Hepatocyte (in vitro differentiated cells): ENCODE results near the gene SHISA6. TPM values are rescaled to one million over a fixed set of nuclear protein-coding genes. Genes with fewer than 3 reads are reported as not detected.
"Not testable (repeated sequence)": the region's sequence is repeated elsewhere in the genome, so short reads cannot be mapped to it uniquely, and the experiment has no call there.

ENCODE experiments used
- DNase-seq: peaks from one replicate; pipeline ENCODE4 v3.0.0-alpha.2; 2016; ENCODE audit warnings: low spot score
- H2AFZ ChIP-seq: fragments of 200-600 bp; sonication (generic); 2 replicates; pipeline ENCODE4 v1.6.0; 2016; ENCODE audit warnings: antibody characterized with exemption, mild to moderate bottlenecking
- H3K27ac ChIP-seq: fragments of 200-600 bp; sonication (generic); 2 replicates; pipeline ENCODE4 v1.5.1; 2016; ENCODE audit warnings: mild to moderate bottlenecking
- H3K27me3 ChIP-seq: fragments of 200-600 bp; sonication (generic); 2 replicates; pipeline ENCODE4 v1.6.1; 2016
- H3K36me3 ChIP-seq: fragments of 200-600 bp; sonication (generic); replicated peaks from 2 replicates; pipeline ENCODE4 v1.5.1; 2016; ENCODE audit warnings: low read depth; ENCODE audit not compliant: insufficient read depth
- H3K4me1 ChIP-seq: fragments of 200-600 bp; sonication (generic); 2 replicates; pipeline ENCODE4 v1.5.1; 2016; ENCODE audit warnings: mild to moderate bottlenecking, moderate library complexity; ENCODE audit not compliant: insufficient read depth
- H3K4me2 ChIP-seq: fragments of 200-600 bp; sonication (generic); 2 replicates; pipeline ENCODE4 v1.6.0; 2016
- H3K4me3 ChIP-seq: fragments of 200-600 bp; sonication (generic); 2 replicates; pipeline ENCODE4 v1.5.1; 2016; ENCODE audit warnings: mild to moderate bottlenecking
- H3K79me2 ChIP-seq: fragments of 200-600 bp; sonication (generic); 2 replicates; pipeline ENCODE4 v1.6.0; 2017; ENCODE audit warnings: mild to moderate bottlenecking
- H3K9me2 ChIP-seq: fragments of 200-600 bp; sonication (generic); replicated peaks from 2 replicates; pipeline ENCODE4 v1.6.0; 2017; ENCODE audit warnings: mild to moderate bottlenecking; ENCODE audit not compliant: insufficient read depth
- H3K9me3 ChIP-seq: fragments of 200-600 bp; sonication (generic); 2 replicates; pipeline ENCODE4 v1.5.1; 2016; ENCODE audit warnings: low read depth, mild to moderate bottlenecking
- H4K20me1 ChIP-seq: fragments of 200-600 bp; sonication (generic); 2 replicates; pipeline ENCODE4 v1.6.0; 2016; ENCODE audit warnings: mild to moderate bottlenecking; ENCODE audit not compliant: insufficient read depth, poor library complexity, severe bottlenecking
- CTCF ChIP-seq: fragments of 200-600 bp; sonication (generic); IDR thresholded peaks from 2 replicates; pipeline ENCODE4 v1.5.1; 2016; ENCODE audit warnings: antibody characterized with exemption, mild to moderate bottlenecking; ENCODE audit not compliant: poor library complexity
- EZH2 ChIP-seq: fragments of 200-600 bp; sonication (generic); IDR thresholded peaks from 2 replicates; pipeline ENCODE4 v1.6.1; 2016; ENCODE audit warnings: antibody characterized with exemption, mild to moderate bottlenecking, borderline replicate concordance
- EZH2phosphoT487 ChIP-seq: fragments of 200-600 bp; sonication (generic); IDR thresholded peaks from one replicate; pipeline ENCODE4 v1.6.1; 2018; ENCODE audit warnings: antibody characterized with exemption, mild to moderate bottlenecking, low read depth, moderate library complexity; ENCODE audit not compliant: unreplicated experiment, severe bottlenecking
- WGBS: methylation state at CpG from one replicate; pipeline ENCODE4 v1.1.6; 2016; ENCODE audit warnings: low lambda C conversion rate; ENCODE audit errors: missing lambda C conversion rate; 5-methylcytosine and 5-hydroxymethylcytosine counted together
- polyA plus RNA-seq: library from polyadenylated mRNA; unstranded; fragments of >200 nt; fragmentation: Nextera tagmentation; extraction: Ambion mirVana; gene quantifications from 2 replicates; pipeline ENCODE4 v1.2.1, GENCODE V29; 2016
- total RNA-seq: library from RNA; depleted of rRNA; stranded (reverse); fragments of >200 nt; gene quantifications from 2 replicates; pipeline ENCODE4 v1.2.3, GENCODE V29; 2014

The SHISA6 gene
- total and polyA plus RNA-seq, 2 experiments from 2014 or later = 0.21 to 0.80 TPM

- no peak for TF ChIP-seq EZH2
- no peak for TF ChIP-seq CTCF
- TF ChIP-seq EZH2phosphoT487 = no peak
- Histone ChIP-seq H4K20me1 (no peaks in the 10 kb centered on the region), H3K36me3 (no peaks in the 10 kb centered on the region), H3K4me3 (no peak overlapping the region), H2AFZ (no peak overlapping the region), H3K9me2 (no peaks in the 10 kb centered on the region), H3K9me3 (no peaks in the 10 kb centered on the region), H3K79me2 (no peaks in the 10 kb centered on the region), H3K27ac (no peak overlapping the region), H3K4me1 (no peaks in the 10 kb centered on the region), H3K4me2 (no peak overlapping the region), H3K27me3 (no peaks in the 10 kb centered on the region)
- WGBS = 81% methylated on average over 7 of the region's 7 CpGs
- no peak for DNase-seq
Observed at GRCh38 chr17:11308531-11308930, 67.5 kb downstream of the SHISA6 start.

- TF ChIP-seq EZH2phosphoT487 (no peak), CTCF (no peak), EZH2 (no peak)
- no peaks in the 10 kb centered on the region for H3K27me3 ChIP-seq
- no peaks in the 10 kb centered on the region for H3K9me2 ChIP-seq
- H3K9me3 ChIP-seq = no peaks in the 10 kb centered on the region
- H3K4me1 ChIP-seq = no peaks in the 10 kb centered on the region
- 96% methylated on average over 3 of the region's 3 CpGs for WGBS
- no peak overlapping the region for H3K27ac ChIP-seq
- H4K20me1 ChIP-seq = no peaks in the 10 kb centered on the region
- H3K4me3 ChIP-seq = no peak overlapping the region
- DNase-seq = no peak
- no peak overlapping the region for H2AFZ ChIP-seq
- H3K4me2 ChIP-seq = no peak overlapping the region
- H3K36me3 ChIP-seq = no peaks in the 10 kb centered on the region
- H3K79me2 ChIP-seq = no peaks in the 10 kb centered on the region
Observed at GRCh38 chr17:11309033-11309432, 68.0 kb downstream of the SHISA6 start.

GRCh38 chr17:11309850-11310249, 68.8 kb downstream of the SHISA6 start:
- Histone ChIP-seq H3K4me3 (no peak overlapping the region), H3K36me3 (no peaks in the 10 kb centered on the region), H2AFZ (no peak overlapping the region), H3K79me2 (no peaks in the 10 kb centered on the region), H3K4me2 (no peak overlapping the region), H3K27me3 (no peaks in the 10 kb centered on the region), H3K4me1 (no peaks in the 10 kb centered on the region), H4K20me1 (no peaks in the 10 kb centered on the region), H3K9me2 (no peaks in the 10 kb centered on the region), H3K27ac (no peak overlapping the region), H3K9me3 (no peaks in the 10 kb centered on the region)
- TF ChIP-seq EZH2phosphoT487 = no peak
- no peak for TF ChIP-seq CTCF
- no peak for TF ChIP-seq EZH2
- DNase-seq = no peak

- not testable (repeated sequence) for H3K9me3 ChIP-seq, H3K9me2 ChIP-seq, H3K79me2 ChIP-seq, H3K36me3 ChIP-seq, H2AFZ ChIP-seq, H4K20me1 ChIP-seq, H3K4me2 ChIP-seq, H3K27ac ChIP-seq, H3K4me3 ChIP-seq, H3K27me3 ChIP-seq, H3K4me1 ChIP-seq, DNase-seq
- WGBS = 86% methylated on average over 11 of the region's 11 CpGs
Observed at GRCh38 chr17:11316451-11316850, 75.4 kb downstream of the SHISA6 start.
